H1 (cell line): ENCODE data around the gene FXYD7. TPM values are rescaled to one million over a fixed set of nuclear protein-coding genes. Genes with fewer than 3 reads are reported as not detected.

Source experiments
- CHD7 ChIP-seq: fragments of 300-600 bp; sonication (generic); IDR thresholded peaks from 2 replicates; pipeline ENCODE4 v1.7.1; 2012; ENCODE audit warnings: low read length, moderate library complexity, mild to moderate bottlenecking, inconsistent platforms; ENCODE audit not compliant: insufficient replicate concordance
- polyA plus RNA-seq, 7 experiments: library from polyadenylated mRNA; depleted of rRNA in 3 of 7; stranded (reverse) in 5 of 7; unstranded in 2 of 7; fragments of >200 nt in 5 of 7; fragments of 200-250 nt in 2 of 7; gene quantifications; 1 replicate in 5 of 7; 2 replicates in 1 of 7; 4 replicates in 1 of 7; pipeline versions ENCODE4 v1.2.1 to v1.2.3, GENCODE V29; 2011 to 2013; ENCODE audit warnings: missing spikeins in 2 of 7, mixed read lengths in 2 of 7
- total RNA-seq: library from RNA; stranded (reverse); fragmentation: NEBNext Ultra II Directional; extraction: Animal tissue kit (Norgen Biotek cat#: 25700); gene quantifications from 2 replicates; pipeline ENCODE4 v1.2.1, GENCODE V29; 2021

FXYD7 gene
- total and polyA plus RNA-seq, 2 of the 8 experiments (the other 6 are each of a cell fraction or from before 2014, with no cell fraction given) = 12.1 to 14.3 TPM

- no peak for TF ChIP-seq CHD7
- TF ChIP-seq, all 59 proteins: peak for 0
Observed at GRCh38 chr19:35171730-35172129, 28.7 kb downstream of the FXYD7 start (continued).
